Stimulated activated CD8-positive, alpha-beta memory T cell treated with anti-CD3 and anti-CD28 coated beads, Interleukin-4, amount 100 ng/mL, for 24 hours (primary cell): ENCODE results near the gene FBXL14.
"Not testable (repeated sequence)": the region's sequence is repeated elsewhere in the genome, so short reads cannot be mapped to it uniquely, and the experiment has no call there.

ENCODE experiments used
- DNase-seq: peaks from one replicate; pipeline ENCODE4 v3.0.0-alpha.2; 2020; ENCODE audit warnings: low read depth

Gene FBXL14

DNA sequence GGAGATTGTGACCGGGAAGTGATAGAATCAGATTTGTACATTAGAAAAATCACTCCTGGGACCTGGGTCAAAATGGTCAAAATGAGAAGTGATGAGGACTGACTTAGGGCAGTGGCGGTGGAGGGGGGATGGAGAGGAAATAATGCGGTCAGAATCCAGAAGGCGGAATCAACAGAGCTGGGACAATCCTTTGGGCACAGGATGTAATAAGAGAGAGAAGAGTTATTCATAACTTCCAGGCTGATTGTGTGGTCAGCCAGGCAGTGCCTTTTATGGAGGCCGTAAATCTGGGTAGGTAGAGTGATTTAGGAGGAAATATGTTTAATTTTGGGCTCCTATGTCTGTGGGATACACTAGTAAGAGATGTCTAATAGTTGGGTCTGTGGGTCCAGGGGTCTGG lies 21.6 kb downstream of the FBXL14 start:
- no peak for DNase-seq

- DNase-seq = no peak
Observed at GRCh38 chr12:1567852-1568251, 26.5 kb downstream of the FBXL14 start.

- no peak for DNase-seq
Observed at GRCh38 chr12:1566449-1567135, 27.8 kb downstream of the FBXL14 start.

- no peak for DNase-seq
Observed at GRCh38 chr12:1565172-1565571, 29.2 kb downstream of the FBXL14 start.

DNA sequence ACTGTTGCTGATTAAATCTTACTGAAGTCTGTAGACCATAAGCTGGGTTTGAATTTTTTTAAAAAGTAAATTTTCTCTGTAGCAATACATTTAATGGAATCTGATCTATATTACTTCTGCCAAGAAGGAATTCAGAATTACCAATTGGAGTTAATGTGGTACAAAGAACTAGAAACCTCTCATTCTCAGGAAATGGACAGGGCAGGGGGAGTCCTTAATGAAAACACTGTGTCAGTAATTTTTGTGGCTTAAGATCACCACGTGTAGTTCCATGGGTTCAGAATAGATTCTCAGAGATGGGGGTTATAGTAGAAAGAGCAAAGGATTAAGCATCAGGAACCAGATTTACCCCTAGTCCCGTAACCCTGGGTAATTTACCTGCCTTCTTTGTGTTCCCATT lies 30.3 kb downstream of the FBXL14 start:
- no peak for DNase-seq

DNA sequence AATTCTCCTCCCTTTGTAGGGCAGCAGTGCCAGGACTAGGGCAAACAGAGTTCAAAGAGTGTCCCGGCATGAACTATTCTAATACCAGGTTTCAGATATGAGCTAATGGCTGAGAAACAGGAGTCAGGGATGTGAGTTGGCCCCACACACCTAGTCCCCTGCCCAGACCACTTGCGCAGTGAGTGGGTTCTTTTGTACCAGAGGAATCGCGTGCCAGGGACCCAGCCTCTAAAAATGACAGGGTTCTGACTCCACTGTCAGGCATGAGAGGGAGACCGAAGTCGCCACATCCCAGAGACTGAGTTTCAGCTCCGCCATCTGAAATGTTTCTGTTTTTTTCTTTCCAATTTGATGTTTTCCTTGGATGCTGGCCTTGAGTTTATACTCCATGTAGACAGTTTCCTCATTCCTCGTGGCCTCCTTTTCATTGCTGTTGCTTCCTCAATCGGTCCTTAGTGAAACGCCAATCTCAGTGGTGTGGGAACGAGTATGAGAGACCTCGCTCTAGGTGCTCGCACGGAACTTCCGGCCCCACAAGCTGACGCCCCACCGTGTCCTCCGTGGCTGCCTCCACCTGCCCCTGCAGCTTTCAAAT lies 31.5 kb downstream of the FBXL14 start:
- no peak for DNase-seq

DNA sequence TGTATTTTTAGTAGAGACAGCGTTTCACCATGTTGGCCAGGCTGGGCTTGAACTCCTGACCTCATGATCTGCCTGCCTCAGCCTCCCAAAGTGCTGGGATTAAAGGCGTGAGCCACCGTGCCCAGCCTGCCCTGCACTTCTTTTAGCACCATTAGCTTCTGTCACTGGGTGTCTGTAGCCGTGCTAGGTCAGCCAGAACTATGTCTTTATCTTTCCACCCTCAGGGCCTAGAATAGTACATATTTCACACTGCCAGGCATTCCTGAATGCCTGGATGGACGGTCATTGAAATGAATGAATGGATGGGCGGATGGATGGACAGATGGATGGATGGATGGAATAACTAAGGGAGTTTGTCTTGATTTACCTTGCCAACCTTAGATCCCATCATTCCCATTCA lies 33.7 kb downstream of the FBXL14 start:
- no peak for DNase-seq

- no peak for DNase-seq
Observed at GRCh38 chr12:1559676-1560091, 34.7 kb downstream of the FBXL14 start.

DNA sequence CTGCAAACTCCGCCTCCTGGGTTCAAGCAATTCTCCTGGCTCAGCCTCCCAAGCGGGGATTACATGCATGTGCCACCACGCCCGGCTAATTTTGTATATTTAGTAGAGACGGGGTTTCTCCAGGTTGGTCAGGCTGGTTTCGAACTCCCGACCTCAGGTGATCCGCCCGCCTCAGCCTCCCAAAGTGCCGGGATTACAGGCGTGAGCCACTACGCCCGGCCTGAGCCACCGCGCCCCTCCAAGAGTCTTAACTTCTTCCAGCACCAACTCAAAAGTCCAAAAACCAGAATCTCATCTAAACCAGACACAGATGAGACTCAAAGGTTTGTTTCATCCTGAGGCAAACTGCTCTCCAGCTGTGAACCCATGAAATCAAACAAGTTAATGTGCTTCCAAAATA lies 36.3 kb downstream of the FBXL14 start:
- not testable (repeated sequence) for DNase-seq

GRCh38 chr12:1553987-1554982 lies 40.1 kb downstream of the FBXL14 start:
- DNase-seq = no peak

DNA sequence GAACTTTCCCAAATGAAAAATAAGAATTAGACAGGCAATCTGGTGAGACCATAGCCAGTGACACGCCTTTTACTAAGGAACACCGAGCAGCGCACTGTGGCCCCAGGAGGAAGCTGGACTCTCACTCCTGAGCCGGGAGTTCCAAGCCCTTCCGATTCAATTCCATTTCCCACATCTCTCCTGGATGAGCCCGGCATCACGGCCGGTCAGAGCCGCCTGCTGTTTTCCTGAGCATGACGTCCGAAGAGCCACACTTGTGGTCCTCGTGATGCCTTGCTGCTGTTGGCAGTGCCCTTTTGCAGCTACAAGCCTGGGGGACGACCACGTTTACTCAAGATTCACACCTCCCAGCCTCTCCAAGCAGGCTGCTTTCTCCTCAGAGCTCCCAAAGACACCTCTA lies 40.8 kb downstream of the FBXL14 start:
- no peak for DNase-seq

DNA sequence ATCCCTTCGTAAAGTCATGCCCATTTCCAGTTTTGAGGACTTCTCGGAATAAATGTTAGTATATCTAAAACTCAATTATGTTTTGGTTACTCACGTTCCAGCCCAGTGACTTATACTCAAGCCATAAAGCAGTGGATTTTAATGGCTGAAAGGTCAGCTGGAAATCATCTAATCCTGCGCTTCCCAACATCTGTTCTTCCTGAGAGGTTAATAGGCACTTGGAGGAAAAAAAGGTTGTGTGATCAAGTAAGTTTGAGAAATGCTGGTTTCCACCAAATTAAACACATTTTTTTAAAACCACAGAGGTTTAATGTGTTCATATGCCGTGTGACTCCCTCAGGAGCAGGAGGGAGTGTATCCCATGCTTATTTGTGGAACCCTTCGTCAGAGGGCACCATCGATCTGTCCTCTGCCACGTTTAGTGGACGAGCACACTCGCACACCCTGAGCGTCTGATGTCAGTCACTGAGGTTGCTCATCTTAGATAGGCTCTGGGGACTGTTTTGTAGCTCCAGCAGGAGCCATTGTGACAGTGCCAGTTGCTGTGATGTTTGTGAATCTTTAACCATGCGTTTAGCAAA lies 41.4 kb downstream of the FBXL14 start:
- DNase-seq = no peak

DNA sequence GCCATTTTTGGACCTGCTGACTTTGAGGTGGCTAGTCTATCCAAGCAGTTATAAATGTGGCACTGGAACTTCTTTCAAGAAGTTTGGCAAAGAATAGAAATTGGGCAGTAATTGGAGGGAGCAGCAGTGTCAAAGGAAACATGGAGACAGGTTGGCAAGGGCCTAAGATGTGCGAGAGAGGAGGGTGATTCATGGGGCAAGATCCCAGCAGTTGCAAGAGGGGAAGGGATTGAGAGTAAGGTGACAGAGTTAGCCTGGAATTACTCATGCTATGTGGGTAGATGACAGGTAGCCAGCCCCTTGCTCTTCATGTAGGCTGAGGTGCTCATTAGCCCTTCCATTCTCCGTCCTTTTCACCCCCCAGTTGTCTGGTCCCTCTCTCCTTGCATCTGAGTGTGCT lies 42.2 kb downstream of the FBXL14 start:
- DNase-seq = no peak

GRCh38 chr12:1551496-1551895 lies 42.9 kb downstream of the FBXL14 start:
- no peak for DNase-seq

- no peak for DNase-seq
Observed at GRCh38 chr12:1546931-1547640, 47.3 kb downstream of the FBXL14 start.

DNA sequence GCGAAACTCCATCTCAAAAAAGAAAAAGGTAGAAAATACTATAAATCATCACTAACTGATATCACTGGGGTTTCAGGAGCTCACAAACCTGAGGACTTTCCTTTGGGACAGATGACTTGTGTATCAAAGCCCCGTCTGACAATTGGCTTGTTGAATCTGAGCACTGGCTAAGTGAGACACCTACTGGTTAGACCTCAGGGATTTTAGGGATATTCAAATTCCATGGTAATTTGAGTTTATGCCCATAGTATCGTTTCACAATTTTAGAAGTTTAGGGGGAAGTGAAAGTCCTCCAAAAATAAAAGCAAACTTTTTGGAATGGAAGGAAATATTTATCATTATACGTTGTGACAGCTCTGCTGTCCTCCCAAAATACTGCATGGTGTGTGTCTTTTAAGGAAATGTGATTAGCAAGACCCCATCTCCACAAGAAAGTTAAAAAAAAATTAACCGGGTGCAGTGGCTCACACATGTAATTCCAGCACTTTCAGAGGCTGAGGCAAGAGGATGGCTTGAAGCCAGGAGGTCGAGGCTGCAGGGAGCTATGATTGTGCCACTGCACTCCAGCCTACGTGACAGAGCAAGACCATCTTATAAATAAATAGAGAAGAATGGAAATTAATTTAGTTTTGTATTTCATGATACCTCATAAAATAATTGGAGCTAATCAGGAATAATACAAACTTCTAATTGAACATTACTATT lies 49.2 kb downstream of the FBXL14 start:
- no peak for DNase-seq

DNA sequence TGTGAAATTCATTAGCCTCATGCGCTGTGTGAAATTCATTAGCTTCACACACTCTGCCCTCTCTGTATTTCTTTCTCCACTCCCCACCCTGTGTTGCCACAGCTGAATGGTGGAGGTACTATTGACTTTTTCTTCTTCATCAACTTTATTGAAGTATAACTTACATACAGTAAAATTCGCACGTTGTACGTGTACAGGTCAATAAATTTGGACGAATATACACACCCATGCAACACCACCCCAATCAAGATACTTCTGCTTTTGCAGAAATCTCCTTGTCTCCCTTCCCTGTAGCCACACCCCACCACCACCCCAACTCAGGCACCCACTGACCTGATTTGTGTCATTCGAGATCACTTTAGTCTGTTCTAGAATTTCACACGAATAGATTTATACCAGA lies 51.8 kb downstream of the FBXL14 start:
- DNase-seq = no peak

DNA sequence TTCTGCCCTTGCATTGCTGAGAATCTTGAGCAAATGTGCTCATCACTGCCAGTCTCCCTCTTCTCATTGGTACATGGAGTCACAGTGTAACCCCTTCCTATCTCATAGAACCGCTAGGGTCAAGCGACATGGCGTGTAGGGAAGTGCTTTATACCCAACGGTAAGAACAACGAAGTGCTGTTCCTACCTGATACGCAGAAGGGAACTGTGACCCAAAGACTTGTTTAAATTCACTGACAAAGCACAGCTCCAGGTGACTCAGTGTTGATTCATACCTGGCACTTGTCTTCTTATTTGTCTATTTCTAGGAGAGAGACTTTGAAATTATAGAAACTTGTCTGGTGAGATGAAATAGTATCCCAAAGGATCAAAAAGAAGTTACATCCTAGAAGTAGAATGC lies 53.7 kb downstream of the FBXL14 start:
- DNase-seq = no peak

DNA sequence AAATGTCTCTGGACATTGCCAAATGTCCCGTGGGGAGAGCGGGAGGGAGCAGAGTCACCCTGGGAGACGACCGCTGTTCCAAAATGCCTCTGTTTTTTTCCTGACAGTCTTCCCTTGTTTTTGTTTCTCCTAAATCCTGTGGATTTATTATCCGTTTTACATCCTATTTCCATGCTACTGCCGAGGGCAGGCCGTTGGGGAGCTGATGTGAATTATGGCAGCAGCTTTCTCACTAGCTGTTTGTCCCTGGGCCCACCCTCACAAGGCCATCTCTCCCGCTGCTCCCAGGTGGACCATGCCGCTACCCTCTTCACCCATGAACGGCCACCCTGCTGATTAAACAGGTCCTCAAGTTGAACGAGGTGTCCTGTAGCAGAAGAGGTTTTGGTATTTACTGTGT lies 55.2 kb downstream of the FBXL14 start:
- no peak for DNase-seq

GRCh38 chr12:1536817-1537216 lies 57.6 kb downstream of the FBXL14 start:
- no peak for DNase-seq

DNA sequence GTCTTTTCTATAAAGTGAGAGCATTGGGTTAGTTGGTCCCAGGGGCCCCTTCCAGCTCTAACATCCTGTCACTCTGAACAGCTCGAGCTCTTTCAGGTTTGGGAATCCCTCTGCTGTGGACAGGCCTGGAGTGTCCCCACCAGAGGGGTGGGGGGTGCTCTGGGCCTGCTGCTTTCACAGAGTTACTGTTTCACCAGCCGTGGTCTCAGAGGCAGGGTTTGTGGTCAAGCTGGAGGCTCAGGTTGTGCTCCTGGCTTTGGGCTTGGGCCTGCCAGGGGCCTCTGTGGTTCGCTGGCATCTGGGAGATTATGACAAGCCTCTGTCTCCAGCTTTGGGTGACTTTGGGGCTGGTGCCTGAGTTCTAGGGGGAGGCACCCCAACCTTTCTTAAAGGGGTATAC lies 59.6 kb downstream of the FBXL14 start:
- no peak for DNase-seq
